Activated CD4-positive, alpha-beta memory T cell treated with anti-CD3 and anti-CD28 coated beads, Interleukin-2, amount 10 ng/mL, durations not matched to agents 7 days and 5 days (primary cell): Measurements from ENCODE around the gene SLC6A11. TPM values are rescaled to one million over a fixed set of nuclear protein-coding genes. Genes with fewer than 3 reads are reported as not detected.

Source experiments
- CTCF ChIA-PET: fragments of 350-600 bp; sonication (Branson Sonifier 250); formaldehyde crosslinking; loops from one replicate; lab custom pipeline; 2021; ENCODE audit warnings: antibody characterized with exemption, inconsistent platforms; lab: Charles Lee
- POLR2A ChIA-PET: fragments of 350-600 bp; sonication (Branson Sonifier 250); formaldehyde crosslinking; loops from one replicate; lab custom pipeline; 2021; ENCODE audit warnings: antibody characterized with exemption; lab: Charles Lee
- DNase-seq: peaks from one replicate; pipeline ENCODE4 v3.0.0-alpha.2; 2020
- H3K27ac Mint-ChIP-seq: one replicate; pipeline ENCODE4 v1.8.0; 2021; ENCODE audit warnings: mild to moderate bottlenecking, mixed read lengths
- H3K27me3 Mint-ChIP-seq: one replicate; pipeline ENCODE4 v1.8.0; 2021; ENCODE audit warnings: mixed read lengths
- H3K36me3 Mint-ChIP-seq: one replicate; pipeline ENCODE4 v1.8.0; 2021; ENCODE audit warnings: low read depth, mixed read lengths
- H3K4me1 Mint-ChIP-seq: one replicate; pipeline ENCODE4 v1.8.0; 2021; ENCODE audit warnings: mixed read lengths
- H3K4me3 Mint-ChIP-seq: one replicate; pipeline ENCODE4 v1.8.0; 2021; ENCODE audit warnings: mild to moderate bottlenecking, mixed read lengths
- H3K9me3 Mint-ChIP-seq: one replicate; pipeline ENCODE4 v1.8.0; 2021; ENCODE audit warnings: mixed read lengths
- total RNA-seq, 2 experiments: library from RNA; stranded (reverse); gene quantifications; one replicate each; pipeline ENCODE4 v1.2.3, GENCODE V29; 2021

The SLC6A11 gene
- total RNA-seq, 2 experiments from 2014 or later = not detected

GRCh38 chr3:10889206-10889960 is 73.4 kb downstream of the SLC6A11 start:
- CTCF ChIA-PET = no interaction called here
- Mint-ChIP-seq H3K4me3 (no peak overlapping the region), H3K27me3 (peaks cover 9% of the 10 kb centered on the region), H3K36me3 (no peaks in the 10 kb centered on the region), H3K27ac (no peak overlapping the region), H3K9me3 (peaks cover 7% of the 10 kb centered on the region), H3K4me1 (no peaks in the 10 kb centered on the region)
- DNase-seq = no peak
- POLR2A ChIA-PET = no interaction called here

GRCh38 chr3:10890665-10891064 is 74.6 kb downstream of the SLC6A11 start:
- Mint-ChIP-seq H3K27me3 (peaks cover 9% of the 10 kb centered on the region), H3K9me3 (peaks cover 7% of the 10 kb centered on the region), H3K36me3 (no peaks in the 10 kb centered on the region), H3K27ac (no peak overlapping the region), H3K4me1 (no peaks in the 10 kb centered on the region), H3K4me3 (no peak overlapping the region)
- ChIA-PET CTCF (no interaction called here), POLR2A (no interaction called here)
- no peak for DNase-seq

DNA sequence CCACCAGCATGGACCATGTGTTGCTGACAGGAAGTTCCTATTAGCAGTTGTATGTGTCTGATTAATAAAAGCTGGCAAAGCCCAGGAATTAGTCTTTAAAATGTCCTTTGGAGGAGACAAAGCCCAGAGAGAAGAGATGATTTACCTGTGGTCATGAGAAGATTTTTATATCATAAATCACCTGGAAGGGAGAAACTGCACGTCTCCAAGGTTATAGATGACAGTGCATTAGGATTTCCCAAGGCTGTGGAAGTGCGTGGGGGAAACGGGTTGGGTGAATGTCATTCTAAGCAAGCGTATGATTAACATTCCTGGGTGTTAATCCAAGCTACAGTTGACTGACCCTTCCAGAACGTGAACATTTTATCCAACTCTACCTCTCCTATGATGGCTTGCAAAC is 76.6 kb downstream of the SLC6A11 start:
- Mint-ChIP-seq H3K9me3 (peaks cover 10% of the 10 kb centered on the region), H3K27me3 (peaks cover 5% of the 10 kb centered on the region), H3K4me3 (no peak overlapping the region), H3K27ac (no peak overlapping the region), H3K4me1 (no peaks in the 10 kb centered on the region), H3K36me3 (no peaks in the 10 kb centered on the region)
- POLR2A ChIA-PET = no interaction called here
- CTCF ChIA-PET = no interaction called here
- DNase-seq = no peak

GRCh38 chr3:10901296-10901945 is 85.4 kb downstream of the SLC6A11 start:
- no peak for DNase-seq
- Mint-ChIP-seq H3K27me3 (no peaks in the 10 kb centered on the region), H3K4me3 (no peak overlapping the region), H3K36me3 (no peaks in the 10 kb centered on the region), H3K9me3 (peaks cover 10% of the 10 kb centered on the region), H3K4me1 (no peaks in the 10 kb centered on the region), H3K27ac (no peak overlapping the region)
- CTCF ChIA-PET = no interaction called here
- POLR2A ChIA-PET = no interaction called here

DNA sequence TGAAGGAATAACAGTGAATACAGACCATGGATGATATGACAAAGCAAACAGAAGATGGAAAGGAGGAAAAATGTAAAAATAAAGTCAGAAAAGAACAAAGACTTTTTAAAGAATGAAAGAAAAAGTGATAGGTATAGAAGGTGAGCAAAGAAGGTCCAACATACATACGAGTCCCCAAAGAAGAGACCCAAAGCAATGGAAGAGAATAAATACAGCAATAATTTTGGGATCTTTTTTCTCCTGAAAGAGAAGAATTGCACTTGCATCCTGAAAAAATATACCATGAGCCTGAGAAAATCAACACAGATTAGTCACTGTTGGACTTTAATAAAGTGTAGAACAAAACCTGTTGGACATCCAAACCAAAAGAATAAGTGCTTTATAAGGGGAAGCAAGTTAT is 91.2 kb downstream of the SLC6A11 start:
- Mint-ChIP-seq H3K4me3 (no peak overlapping the region), H3K27me3 (no peaks in the 10 kb centered on the region), H3K27ac (no peak overlapping the region), H3K9me3 (peaks cover 24% of the 10 kb centered on the region), H3K36me3 (no peaks in the 10 kb centered on the region), H3K4me1 (no peaks in the 10 kb centered on the region)
- CTCF ChIA-PET = no interaction called here
- POLR2A ChIA-PET = no interaction called here
- no peak for DNase-seq

- POLR2A ChIA-PET = no interaction called here
- Mint-ChIP-seq H3K27ac (no peak overlapping the region), H3K4me3 (no peak overlapping the region), H3K36me3 (no peaks in the 10 kb centered on the region), H3K9me3 (peaks cover 24% of the 10 kb centered on the region), H3K4me1 (no peaks in the 10 kb centered on the region), H3K27me3 (no peaks in the 10 kb centered on the region)
- CTCF ChIA-PET = no interaction called here
- no peak for DNase-seq
These were observed 94.3 kb downstream of the SLC6A11 start for GRCh38 chr3:10910367-10910766.

- Mint-ChIP-seq H3K36me3 (no peaks in the 10 kb centered on the region), H3K4me3 (no peak overlapping the region), H3K27me3 (no peaks in the 10 kb centered on the region), H3K27ac (no peak overlapping the region), H3K9me3 (peaks cover 17% of the 10 kb centered on the region), H3K4me1 (no peaks in the 10 kb centered on the region)
- POLR2A ChIA-PET = no interaction called here
- CTCF ChIA-PET = no interaction called here
- no peak for DNase-seq
These were observed 95.4 kb downstream of the SLC6A11 start for GRCh38 chr3:10911350-10912002.

DNA sequence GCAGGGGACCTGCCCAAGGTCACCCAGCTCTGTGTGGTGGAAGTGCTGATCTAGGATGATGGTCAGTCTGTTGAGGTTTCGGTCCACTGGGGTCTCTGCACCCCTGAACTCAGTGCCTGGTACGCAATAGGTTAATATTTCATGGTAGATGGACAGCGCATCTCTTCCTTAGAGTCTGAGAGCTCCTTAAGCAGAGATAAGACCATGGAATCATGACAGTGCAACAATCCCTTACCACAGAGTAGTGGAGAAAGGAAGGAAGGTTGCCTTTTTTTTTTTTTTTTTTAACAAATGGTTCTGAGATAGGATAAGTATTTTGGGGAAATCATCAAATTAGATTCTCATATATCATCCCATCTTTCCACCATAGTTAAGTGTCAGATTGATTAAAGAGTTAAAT is 96.8 kb downstream of the SLC6A11 start:
- Mint-ChIP-seq H3K27me3 (no peaks in the 10 kb centered on the region), H3K36me3 (no peaks in the 10 kb centered on the region), H3K4me3 (no peak overlapping the region), H3K4me1 (no peaks in the 10 kb centered on the region), H3K27ac (no peak overlapping the region), H3K9me3 (peaks cover 5% of the 10 kb centered on the region)
- ChIA-PET POLR2A (no interaction called here), CTCF (no interaction called here)
- DNase-seq = no peak

DNA sequence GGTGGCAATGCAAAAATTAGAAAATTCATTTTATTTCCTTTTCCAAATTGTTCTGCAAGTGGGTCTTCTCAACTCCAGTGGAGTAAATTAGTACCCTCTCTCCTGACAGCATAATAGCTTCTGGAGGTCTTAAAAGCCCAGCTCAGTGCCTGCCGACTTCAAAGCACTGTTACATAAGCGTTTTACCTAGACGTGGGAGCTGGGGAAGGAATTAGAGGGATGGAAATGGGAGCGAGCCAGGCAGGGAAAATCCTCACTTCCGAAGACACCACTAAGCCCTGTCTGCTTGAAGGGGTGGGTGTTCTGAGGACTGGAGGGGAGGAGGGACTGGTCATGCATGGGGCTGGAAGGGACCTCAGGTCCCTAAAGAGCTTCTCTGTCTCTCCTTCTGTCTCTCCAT is 99.3 kb downstream of the SLC6A11 start:
- H3K27ac Mint-ChIP-seq = no peak overlapping the region
- no peaks in the 10 kb centered on the region for H3K9me3 Mint-ChIP-seq
- H3K4me1 Mint-ChIP-seq = no peaks in the 10 kb centered on the region
- ChIA-PET POLR2A (no interaction called here), CTCF (no interaction called here)
- no peaks in the 10 kb centered on the region for H3K27me3 Mint-ChIP-seq
- no peak overlapping the region for H3K4me3 Mint-ChIP-seq
- no peaks in the 10 kb centered on the region for H3K36me3 Mint-ChIP-seq
- no peak for DNase-seq

- H3K36me3 Mint-ChIP-seq = no peaks in the 10 kb centered on the region
- ChIA-PET CTCF (no interaction called here), POLR2A (no interaction called here)
- DNase-seq = no peak
- H3K9me3 Mint-ChIP-seq = no peaks in the 10 kb centered on the region
- H3K4me3 Mint-ChIP-seq = no peak overlapping the region
- H3K27ac Mint-ChIP-seq = no peak overlapping the region
- no peaks in the 10 kb centered on the region for H3K4me1 Mint-ChIP-seq
- H3K27me3 Mint-ChIP-seq = peaks cover 8% of the 10 kb centered on the region
These were observed 101.1 kb downstream of the SLC6A11 start for GRCh38 chr3:10917176-10917575.

- Mint-ChIP-seq H3K27ac (no peak overlapping the region), H3K9me3 (no peaks in the 10 kb centered on the region), H3K36me3 (no peaks in the 10 kb centered on the region), H3K4me3 (no peak overlapping the region), H3K4me1 (no peaks in the 10 kb centered on the region), H3K27me3 (peaks cover 10% of the 10 kb centered on the region)
- ChIA-PET CTCF (no interaction called here), POLR2A (no interaction called here)
- DNase-seq = no peak
These were observed 102.0 kb downstream of the SLC6A11 start for GRCh38 chr3:10918011-10918410.

- POLR2A ChIA-PET = no interaction called here
- no peaks in the 10 kb centered on the region for H3K9me3 Mint-ChIP-seq
- no peaks in the 10 kb centered on the region for H3K36me3 Mint-ChIP-seq
- no peak overlapping the region for H3K4me3 Mint-ChIP-seq
- H3K27ac Mint-ChIP-seq = no peak overlapping the region
- CTCF ChIA-PET = no interaction called here
- DNase-seq = no peak
- H3K4me1 Mint-ChIP-seq = no peaks in the 10 kb centered on the region
- peaks cover 14% of the 10 kb centered on the region for H3K27me3 Mint-ChIP-seq
These were observed 103.6 kb downstream of the SLC6A11 start for GRCh38 chr3:10919636-10920035.

- Mint-ChIP-seq H3K36me3 (no peaks in the 10 kb centered on the region), H3K9me3 (no peaks in the 10 kb centered on the region), H3K4me1 (no peaks in the 10 kb centered on the region), H3K27ac (no peak overlapping the region), H3K27me3 (peaks cover 14% of the 10 kb centered on the region), H3K4me3 (no peak overlapping the region)
- DNase-seq = no peak
- POLR2A ChIA-PET = no interaction called here
- CTCF ChIA-PET = no interaction called here
These were observed 109.6 kb downstream of the SLC6A11 start for GRCh38 chr3:10925436-10926255.
